SW480 (cell line): Measurements from ENCODE around the gene HOXD13.

Experiments
- DNase-seq: peaks from one replicate; pipeline ENCODE4 v3.0.0-alpha.2; 2016; ENCODE audit warnings: low spot score

HOXD13 gene

GRCh38 chr2:176106581-176107539 is 14.3 kb downstream of the HOXD13 start, which contains the start of gene HOXD11:
Gene HOXD11 (plus strand): TSS chr2:176107280. CDS start chr2:176107356, 76 bp downstream.
- peak; percentile 64 for DNase-seq

- no peak for DNase-seq
Measured at GRCh38 chr2:176107731-176108181, 15.2 kb downstream of the HOXD13 start.

- no peak for DNase-seq
Measured at GRCh38 chr2:176109192-176109901, 16.8 kb downstream of the HOXD13 start.

GRCh38 chr2:176109946-176110345 is 17.4 kb downstream of the HOXD13 start:
- no peak for DNase-seq

GRCh38 chr2:176110415-176111308 is 18.1 kb downstream of the HOXD13 start:
- no peak for DNase-seq

- peak; percentile 48 for DNase-seq
Measured at GRCh38 chr2:176111309-176111663, 18.8 kb downstream of the HOXD13 start.

- no peak for DNase-seq
Measured at GRCh38 chr2:176111846-176112374, 19.4 kb downstream of the HOXD13 start.

GRCh38 chr2:176112375-176113302 is 20.1 kb downstream of the HOXD13 start:
- DNase-seq = no peak

GRCh38 chr2:176114120-176114929 is 21.8 kb downstream of the HOXD13 start:
- DNase-seq = no peak

GRCh38 chr2:176114930-176115625 is 22.6 kb downstream of the HOXD13 start:
- no peak for DNase-seq

- no peak for DNase-seq
Measured at GRCh38 chr2:176115883-176116813, 23.6 kb downstream of the HOXD13 start, which contains the start of gene HOXD10. Gene HOXD10 (plus strand): TSS chr2:176116778. CDS start chr2:176116834, 56 bp downstream.

GRCh38 chr2:176117162-176117822 is 24.8 kb downstream of the HOXD13 start:
- DNase-seq = no peak

- DNase-seq = no peak
Measured at GRCh38 chr2:176117823-176118371, 25.4 kb downstream of the HOXD13 start.

GRCh38 chr2:176118601-176119339 is 26.2 kb downstream of the HOXD13 start:
- DNase-seq = peak; percentile 52

- no peak for DNase-seq
Measured at GRCh38 chr2:176120364-176121189, 28.1 kb downstream of the HOXD13 start.
